ENCODE measurements around the gene PRRT2.
"Not testable (repeated sequence)": the region's sequence is repeated elsewhere in the genome, so short reads cannot be mapped to it uniquely, and the experiment has no call there.

Gene PRRT2

DNA sequence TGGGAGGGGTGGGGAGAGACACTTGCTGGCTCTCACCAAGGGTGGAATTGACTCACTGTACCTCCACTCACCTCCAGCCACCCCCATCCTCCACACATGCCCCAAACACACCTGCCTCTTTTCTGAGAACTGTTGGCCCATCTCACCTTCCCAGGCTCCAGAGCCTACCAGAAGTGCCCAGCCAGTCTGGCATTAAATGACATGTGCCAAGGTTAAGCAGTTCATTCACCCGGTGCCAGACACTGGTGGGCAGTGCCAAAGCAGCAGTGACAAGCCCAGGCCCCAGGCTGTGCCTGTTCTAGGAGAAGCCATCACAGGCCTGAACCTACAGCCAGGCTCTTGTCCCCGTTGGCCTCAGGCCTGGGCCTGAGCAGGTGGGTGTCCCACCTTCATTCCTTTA is 19.5 kb downstream of the PRRT2 start:
- DNase-seq: no peak

DNA sequence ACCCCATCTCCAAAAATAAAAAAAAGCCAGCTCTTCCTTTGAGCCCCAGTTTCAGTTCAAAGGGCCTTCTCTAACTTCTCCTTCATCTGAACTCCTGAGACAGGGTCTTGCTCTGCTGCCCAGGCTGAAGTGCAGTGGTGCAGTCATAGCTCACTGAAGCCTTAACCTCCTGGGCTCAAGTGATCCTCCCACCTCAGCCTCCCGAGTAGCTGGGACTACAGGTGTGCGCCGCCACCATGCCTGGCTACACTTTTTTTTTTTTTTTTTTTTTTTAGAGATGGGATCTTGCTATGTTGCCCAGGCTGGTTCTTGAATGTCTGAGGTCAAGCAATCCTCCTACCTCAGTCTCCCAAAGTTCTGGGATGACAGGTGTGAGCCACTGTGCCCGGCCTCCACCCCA is 21.2 kb downstream of the PRRT2 start:
- DNase-seq: not testable (repeated sequence)

DNA sequence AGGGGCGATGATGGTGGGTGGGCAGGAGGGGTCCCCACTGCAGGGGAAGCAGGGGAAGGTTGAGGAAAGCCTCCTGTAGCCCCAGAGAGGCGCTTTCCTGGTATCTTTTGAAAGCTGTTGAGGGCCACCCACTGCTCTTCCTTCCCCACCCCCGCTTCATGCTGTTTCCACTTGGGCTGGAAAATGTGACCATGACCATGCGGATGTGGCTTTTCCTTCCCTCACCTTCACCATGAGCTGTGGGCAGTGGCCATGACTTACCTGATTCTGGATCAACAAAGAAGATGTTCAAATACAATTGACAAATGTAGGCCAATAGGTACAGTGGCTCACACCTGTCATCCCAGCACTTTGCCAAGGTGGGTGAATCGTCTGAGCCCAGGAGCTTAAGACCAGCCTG is 22.1 kb downstream of the PRRT2 start:
- DNase-seq: no peak

DNA sequence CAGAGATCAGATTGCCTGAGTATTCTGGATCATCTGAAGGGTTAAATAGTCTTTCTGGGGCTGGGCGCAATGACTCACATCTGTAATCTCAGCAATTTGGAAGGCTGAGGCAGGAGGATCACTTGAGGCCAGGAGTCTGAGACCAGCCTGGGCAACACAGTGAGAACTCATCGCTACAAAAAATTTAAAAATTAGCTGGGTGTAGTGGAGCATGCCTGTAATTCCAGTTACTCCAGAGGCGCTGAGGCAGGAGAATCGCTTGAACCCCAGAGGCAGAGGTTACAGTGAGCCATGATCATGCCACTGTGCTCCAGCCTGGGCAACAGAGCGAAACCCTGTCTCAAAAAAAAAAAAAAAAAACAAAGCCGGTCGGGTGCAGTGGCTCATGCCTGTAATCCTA is 23.9 kb downstream of the PRRT2 start:
- no peak for DNase-seq

DNA sequence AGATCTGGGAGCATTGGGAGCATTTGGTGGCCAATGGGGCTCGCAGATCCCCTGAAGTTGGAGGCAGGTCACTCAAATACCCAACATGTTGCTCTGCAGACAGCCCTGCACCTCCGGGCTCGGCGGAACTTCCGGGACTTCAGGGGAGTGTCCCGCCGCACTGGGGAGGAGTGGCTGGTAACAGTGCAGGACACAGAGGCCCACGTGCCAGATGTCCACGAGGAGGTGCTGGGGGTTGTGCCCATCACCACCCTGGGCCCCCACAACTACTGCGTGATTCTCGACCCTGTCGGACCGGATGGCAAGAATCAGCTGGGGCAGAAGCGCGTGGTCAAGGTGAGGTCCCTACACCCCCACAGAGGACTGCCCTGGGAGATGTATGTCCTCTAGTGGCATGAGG is 24.6 kb downstream of the PRRT2 start:
- no peak for DNase-seq

DNA sequence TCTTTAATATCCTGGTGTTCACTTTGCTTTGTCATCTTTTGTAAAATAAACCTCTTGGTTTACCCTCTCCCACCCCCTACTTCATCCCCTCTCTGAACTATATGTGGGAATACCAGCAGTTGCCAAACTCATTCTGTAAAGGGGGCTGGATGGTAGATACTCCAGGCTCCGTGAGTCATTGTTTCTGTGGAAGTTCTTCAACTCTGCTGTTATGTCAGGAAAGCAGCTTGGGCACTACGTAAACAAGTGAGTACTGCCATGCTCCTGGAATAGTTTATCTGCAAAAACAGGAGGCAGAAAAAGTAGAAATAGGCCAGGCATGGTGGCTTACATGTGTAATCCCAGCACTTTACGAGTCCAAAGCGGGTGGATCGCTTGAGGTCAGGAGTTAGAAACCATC is 25.8 kb downstream of the PRRT2 start:
- DNase-seq: no peak

DNA sequence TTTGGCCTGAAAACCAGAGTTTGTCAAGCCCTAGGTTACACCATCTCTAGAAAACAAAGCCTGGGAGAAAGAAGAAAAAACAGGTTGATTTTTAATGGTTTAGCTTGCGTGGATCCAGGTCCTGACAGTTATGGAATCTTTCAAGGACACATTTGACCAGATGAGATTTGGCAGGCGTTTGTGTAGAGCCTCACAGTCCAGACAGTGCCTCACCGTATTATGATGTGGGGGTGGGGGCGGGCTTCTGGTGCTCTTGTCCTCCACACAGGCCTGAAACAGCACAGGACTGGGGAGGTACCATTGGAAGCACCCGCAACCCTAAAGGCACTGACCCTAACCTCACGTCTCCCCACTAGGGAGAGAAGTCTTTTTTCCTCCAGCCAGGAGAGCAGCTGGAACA is 27.8 kb downstream of the PRRT2 start:
- DNase-seq: no peak

DNA sequence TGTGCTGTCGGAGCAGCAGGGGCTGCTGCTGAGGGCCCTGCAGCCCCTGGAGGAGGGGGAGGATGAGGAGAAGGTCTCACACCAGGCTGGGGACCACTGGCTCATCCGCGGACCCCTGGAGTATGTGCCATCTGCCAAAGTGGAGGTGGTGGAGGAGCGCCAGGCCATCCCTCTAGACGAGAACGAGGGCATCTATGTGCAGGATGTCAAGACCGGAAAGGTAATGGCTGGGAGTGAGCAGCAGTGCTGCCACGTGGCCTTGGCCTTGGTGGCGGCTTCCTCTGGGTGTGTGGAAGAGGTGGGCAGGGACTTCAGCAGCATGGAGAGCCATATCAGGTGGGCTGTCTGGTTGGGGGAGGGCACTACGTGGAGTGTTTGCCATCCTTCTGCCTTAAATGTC is 28.2 kb downstream of the PRRT2 start:
- no peak for DNase-seq

DNA sequence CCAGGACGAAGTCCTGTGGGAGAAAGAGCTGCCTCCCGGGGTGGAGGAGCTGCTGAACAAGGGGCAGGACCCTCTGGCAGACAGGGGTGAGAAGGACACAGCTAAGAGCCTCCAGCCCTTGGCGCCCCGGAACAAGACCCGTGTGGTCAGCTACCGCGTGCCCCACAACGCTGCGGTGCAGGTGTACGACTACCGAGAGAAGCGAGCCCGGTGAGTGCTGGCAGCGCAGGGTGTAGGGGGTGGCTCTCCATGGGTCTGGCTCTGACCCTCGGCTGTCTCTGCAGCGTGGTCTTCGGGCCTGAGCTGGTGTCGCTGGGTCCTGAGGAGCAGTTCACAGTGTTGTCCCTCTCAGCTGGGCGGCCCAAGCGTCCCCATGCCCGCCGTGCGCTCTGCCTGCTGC is 29.6 kb downstream of the PRRT2 start:
- no peak for DNase-seq

DNA sequence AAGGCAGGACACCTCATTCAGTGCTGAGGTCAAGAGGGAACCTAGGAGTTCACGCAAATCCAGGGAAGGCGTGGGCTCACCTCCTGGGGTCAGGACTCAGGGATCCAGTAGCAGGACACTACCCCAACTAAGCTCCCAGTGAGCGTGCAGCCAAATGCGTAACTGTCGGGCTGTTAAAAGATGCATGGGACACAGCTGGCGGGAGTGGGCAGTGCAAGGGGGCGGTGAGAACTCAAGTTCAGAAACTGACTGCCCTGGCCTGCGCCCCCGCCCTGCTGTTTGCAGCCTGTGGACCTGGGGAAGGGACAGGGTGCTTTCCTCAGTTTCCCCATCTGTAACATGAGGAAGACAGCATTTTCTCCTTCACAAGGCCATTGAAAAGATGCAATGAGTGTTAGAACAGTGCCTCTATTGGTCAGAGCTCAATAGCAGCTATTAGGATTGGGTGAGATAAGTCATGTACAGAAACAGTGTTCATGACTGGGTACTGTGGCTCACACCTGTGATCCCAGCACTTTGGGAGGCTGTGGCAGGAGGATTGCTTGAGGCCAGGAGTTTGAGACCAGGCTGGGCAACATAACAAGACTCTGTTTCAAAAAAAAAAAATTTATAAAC is 30.8 kb downstream of the PRRT2 start:
- no peak for DNase-seq

DNA sequence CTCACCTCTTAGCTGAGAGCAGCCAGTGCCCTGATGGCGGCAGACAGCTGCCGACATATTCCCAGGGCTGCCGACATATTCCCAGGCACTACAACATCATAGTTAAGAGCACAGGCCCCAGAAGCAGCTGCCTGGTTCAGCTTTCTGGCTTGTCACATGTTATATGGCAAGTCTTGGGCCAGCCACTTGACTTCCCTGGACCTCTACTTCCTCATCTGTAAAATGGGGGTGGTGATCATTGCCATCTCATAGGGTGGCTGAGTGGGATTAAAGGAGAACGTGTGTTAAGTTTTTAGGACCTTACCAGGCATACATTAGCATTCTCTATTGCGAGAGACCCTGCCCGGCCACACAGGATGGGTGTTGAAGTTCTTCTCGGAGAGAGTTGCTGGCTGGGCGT is 31.9 kb downstream of the PRRT2 start:
- no peak for DNase-seq

DNA sequence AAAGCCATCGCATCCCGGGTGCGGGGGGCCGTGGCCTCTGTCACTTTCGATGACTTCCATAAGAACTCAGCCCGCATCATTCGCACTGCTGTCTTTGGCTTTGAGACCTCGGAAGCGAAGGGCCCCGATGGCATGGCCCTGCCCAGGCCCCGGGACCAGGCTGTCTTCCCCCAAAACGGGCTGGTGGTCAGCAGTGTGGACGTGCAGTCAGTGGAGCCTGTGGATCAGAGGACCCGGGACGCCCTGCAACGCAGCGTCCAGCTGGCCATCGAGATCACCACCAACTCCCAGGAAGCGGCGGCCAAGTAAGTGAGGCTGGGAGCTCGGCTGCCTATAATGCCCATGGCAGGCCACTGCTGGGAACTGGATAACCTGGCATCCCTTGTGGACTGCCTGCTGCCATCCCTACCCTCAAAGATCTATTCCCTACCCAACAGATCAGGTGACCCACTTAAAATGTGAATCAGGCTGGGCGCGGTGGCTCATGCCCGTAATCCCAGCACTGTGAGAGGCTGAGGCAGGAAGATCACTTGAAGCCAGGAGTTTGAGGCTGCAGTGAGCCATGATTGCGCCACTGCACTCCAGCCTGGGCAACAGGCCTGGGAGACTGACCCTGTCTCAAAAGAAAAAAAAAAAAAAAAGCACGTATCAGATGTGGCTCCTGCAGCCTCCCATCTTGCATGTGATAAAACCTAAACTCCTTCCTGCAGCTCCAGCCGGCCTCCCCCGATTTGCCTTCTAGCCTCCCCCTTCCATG is 32.8 kb downstream of the PRRT2 start:
- DNase-seq: no peak

DNA sequence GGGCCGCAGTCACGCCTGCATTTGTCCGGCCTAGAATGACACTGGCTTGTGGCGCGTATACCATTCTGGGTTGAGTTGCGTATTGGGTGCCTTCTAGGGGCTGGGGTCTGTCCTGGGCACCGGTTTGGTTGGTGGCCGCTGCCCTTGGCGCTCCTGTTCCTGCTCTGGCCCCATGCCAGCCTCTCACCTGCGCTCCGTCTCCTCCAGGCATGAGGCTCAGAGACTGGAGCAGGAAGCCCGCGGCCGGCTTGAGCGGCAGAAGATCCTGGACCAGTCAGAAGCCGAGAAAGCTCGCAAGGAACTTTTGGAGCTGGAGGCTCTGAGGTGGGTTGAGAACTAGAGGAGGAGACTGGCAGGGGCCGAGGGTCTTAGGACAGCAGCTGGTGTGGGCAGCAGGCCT is 33.7 kb downstream of the PRRT2 start:
- DNase-seq: no peak

DNA sequence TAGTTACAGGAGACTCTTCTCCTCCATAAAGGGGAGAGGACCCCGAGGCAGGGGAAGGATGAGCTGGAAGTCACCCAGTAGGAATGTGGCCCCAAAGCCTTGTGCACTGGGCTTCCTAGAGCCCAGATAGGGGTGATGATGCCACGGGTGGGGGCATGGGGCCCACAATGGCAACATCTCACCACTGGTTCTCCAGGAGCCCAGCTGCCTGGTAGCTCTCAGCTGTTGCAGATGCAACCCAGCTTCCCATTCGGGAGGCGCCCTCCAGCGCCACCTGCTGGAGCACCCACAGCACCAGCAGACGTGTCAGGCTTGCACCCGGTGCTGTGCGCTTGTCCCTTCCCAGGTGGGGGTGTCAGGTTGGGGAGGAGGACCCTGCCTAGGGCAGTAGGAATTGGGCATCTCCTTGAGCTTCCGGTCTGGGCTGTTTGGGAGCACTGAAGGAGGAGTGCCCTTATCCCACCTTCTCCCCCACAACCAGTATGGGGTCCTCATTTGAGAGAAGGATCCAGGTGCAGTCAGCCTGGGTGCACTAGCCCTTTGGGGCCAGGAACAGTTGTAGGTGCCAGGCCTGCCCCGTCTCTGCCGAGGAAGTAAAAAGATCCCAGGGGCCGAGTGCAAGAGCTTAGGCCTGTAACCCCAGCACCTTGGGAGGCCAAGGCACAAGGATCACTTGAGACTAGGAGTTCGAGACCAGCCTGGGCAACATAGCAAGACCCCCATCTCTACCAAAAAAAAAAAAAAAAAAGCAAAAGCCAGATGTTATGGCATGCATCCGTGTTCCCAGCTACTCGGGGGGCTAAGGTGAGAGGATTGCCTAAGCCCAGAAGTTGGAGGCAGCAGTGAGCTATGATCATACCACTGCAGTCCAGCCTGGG is 36.7 kb downstream of the PRRT2 start:
- DNase-seq: peak in 42 of 56 donors; percentile 8 to 81 (median 44)

DNA sequence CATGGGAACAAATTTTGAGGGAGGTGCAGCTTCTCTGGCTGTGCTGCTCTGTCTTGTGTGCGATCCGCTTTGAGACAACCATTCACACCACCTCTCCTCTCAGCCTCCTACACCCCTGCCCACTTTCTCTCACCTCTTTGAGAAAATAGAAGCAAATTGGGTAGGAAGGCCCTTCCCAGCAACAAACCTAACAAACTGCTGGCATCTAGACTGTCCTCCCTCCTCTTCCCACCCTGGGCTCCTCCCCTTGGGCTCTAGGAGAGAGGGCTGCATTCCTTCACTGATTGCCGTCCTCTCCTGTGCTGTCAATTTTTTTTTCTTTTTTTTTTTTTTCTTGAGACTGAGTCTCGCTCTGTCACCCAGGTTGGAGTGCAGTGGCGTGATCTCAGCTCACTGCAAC is 37.5 kb downstream of the PRRT2 start:
- peak in 16 of 56 donors; percentile 4 to 79 (median 22) for DNase-seq

DNA sequence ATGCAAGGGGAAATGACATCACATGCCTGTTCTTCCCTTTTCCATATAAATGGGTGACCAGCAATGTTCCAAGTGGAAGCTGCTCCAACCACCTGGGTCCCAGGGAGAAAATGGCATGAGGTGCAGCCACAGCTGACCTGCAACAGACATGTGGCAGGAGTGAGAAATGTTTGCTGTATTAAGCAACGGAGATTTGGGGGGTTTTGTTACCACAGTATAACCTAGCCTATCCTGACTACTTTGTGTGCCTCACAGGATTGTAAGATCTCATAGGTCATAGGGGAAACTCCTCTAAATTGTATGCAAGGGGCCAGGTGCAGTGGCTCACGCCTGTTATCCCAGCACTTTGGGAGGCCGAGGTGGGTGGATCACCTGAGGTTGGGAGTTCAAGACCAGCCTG is 39.0 kb downstream of the PRRT2 start:
- DNase-seq: no peak

DNA sequence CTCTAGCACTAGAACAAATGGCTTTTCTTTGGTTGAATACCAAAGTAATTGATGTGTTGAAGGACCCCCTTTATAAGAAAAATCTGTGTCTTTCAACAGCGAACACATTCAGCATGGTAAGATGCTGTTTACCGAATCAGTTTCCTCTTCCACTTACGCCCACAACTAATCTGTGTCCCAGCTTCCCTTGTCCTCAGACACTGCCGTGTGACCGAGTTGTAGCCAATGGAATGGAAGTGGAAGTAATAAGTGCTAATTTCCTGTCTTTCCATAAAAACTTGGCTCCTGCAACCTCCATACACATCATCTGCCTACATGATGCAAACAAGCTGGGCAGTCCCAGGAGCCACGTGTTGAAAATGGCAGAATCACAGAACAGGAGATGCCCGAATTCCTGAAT is 40.7 kb downstream of the PRRT2 start:
- DNase-seq: peak in 24 of 56 donors; percentile 7 to 58 (median 30)

DNA sequence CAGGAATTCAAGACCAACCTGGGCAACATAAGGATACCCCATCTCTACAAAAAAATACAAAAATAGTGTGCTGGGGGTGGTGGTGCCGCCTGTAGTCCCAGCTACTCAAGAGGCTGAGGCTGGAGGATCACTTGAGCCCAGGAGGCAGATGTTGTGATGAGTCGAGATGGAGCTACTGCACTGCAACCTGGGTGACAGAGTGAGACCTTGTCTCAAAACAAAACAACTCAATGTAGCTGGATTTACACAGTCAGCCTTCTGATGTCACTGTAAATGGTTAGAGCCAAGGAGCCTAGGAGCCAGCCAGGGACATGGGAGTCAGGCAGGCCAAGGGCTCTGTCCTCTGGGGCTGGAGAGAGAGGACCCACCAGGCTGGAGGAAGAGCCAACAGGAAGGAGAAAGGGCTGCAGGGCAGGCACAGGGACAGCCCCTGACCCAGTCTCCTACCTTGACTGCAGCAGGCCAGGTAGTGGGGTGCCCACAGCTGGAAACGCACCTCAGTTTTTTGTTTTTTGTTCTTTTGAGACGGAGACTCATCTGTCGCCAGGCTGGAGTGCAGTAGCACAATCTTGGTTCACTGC is 42.6 kb downstream of the PRRT2 start:
- no peak for DNase-seq

DNA sequence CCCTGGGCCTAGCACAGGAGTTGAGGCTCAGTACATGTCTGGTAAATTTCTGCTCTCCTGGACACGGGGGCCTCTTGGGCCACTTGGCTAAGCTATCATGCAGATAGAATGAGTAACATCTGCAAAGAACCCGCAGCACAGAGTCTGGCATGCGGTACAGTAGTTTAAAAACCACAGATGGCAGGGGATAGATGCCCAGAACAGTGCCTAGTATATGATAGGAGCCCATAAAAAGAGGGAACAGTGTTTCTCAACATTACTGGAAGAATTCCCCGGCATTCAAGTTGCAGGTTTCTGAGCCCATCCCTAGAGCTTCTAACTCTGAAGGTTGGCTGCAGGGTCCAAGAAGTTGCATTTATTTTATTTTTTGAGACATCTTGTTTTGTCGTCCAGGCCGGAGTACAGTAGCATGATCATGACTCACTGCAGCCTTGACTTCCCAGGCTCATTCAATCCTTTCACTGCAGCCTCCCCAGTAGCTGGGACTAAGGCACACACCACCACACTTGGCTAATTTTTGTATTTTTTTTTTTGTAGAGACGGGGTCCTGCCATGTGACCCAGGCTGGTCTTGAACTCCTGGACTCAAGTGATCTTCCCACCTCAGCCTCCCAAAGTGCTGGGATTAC is 45.3 kb downstream of the PRRT2 start:
- no peak for DNase-seq

DNA sequence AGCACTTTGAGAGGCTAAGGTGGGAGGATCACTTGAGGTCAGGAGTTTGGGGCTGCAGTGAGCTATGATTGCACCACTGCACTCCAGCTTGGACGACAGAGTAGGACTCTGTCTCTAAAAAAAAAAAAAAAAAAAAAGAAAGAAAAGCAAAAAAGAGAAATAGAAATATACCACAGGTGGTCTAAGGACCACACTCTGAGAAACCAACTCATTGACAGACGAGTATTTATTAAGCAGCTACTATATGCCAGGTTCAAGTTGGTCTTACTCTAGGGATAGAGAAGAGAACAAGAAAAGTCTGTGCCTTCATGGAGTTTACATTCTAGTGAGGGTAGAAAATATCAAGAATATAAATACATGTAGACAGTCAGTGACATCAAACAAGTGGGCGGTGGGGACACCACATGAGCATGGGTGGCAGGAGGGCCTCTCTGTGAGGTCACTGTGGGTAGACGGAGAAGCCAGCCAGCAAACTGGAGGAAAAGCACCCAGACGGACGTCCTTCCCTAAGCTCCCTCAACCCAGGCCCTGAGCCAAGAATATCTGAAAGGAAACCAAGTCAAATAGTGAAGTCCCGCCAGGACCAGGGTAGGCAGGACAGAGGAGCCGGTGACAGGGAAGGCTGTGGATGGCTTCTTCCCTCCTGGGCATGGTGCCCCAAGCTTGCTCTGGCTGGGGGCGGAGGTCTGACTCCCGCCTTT is 46.3 kb downstream of the PRRT2 start:
- peak in 4 of 56 donors; percentile 19 to 41 (median 28) for DNase-seq

DNA sequence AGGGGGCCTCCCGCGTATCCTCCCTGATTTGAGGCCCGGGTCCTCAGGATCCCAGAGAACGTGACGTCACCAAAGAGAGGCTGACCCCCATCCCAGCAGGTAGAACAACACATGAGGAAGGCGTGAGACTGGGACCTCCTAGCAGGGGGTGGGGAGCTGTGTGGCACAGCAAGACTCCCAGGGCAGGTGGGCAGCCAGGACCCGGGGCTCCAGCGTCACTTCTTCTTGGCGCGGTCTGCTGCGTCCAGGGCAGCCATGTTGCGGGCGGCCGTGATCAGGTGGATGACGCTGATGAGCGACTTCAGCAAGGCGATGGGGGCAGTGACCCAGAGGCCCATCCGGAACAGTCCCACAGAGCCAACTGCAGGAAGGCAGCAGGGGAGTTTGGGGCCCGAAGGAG is 47.0 kb downstream of the PRRT2 start:
- no peak for DNase-seq

Measured in amygdala (tissue), 56 donors.